Glutamatergic neuron (in vitro differentiated cells): ENCODE measurements around the gene GSTO2. TPM values are rescaled to one million over a fixed set of nuclear protein-coding genes. Genes with fewer than 3 reads are reported as not detected.

Experiments
- DNase-seq: peaks from one replicate; pipeline ENCODE4 v3.0.0; 2022
- H3K27ac Mint-ChIP-seq: one replicate; pipeline ENCODE4 v1.8.0; 2020; ENCODE audit warnings: mild to moderate bottlenecking, mixed read lengths, inconsistent platforms; ENCODE audit not compliant: unreplicated experiment
- H3K27me3 Mint-ChIP-seq: one replicate; pipeline ENCODE4 v1.8.0; 2020; ENCODE audit warnings: mild to moderate bottlenecking, moderate library complexity, mixed read lengths, inconsistent platforms; ENCODE audit not compliant: unreplicated experiment
- H3K36me3 Mint-ChIP-seq: one replicate; pipeline ENCODE4 v1.8.0; 2020; ENCODE audit warnings: mild to moderate bottlenecking, mixed read lengths, inconsistent platforms; ENCODE audit not compliant: unreplicated experiment
- H3K4me1 Mint-ChIP-seq: one replicate; pipeline ENCODE4 v1.8.0; 2020; ENCODE audit warnings: mild to moderate bottlenecking, low read depth, mixed read lengths, inconsistent platforms; ENCODE audit not compliant: unreplicated experiment
- H3K4me3 Mint-ChIP-seq: one replicate; pipeline ENCODE4 v1.8.0; 2020; ENCODE audit warnings: mild to moderate bottlenecking, mixed read lengths, inconsistent platforms; ENCODE audit not compliant: unreplicated experiment
- H3K9me3 Mint-ChIP-seq: one replicate; pipeline ENCODE4 v1.8.0; 2020; ENCODE audit warnings: mild to moderate bottlenecking, moderate library complexity, mixed read lengths, inconsistent platforms; ENCODE audit not compliant: unreplicated experiment
- CTCF ChIP-seq: fragments of 200-600 bp; sonication (generic); IDR thresholded peaks from one replicate; pipeline ENCODE4 v1.5.0; 2021; ENCODE audit not compliant: partially characterized antibody, unreplicated experiment
- total RNA-seq: library from RNA; stranded (reverse); fragmentation: NEBNext Ultra II Directional; extraction: Animal tissue kit (Norgen Biotek cat#: 25700); gene quantifications from one replicate; pipeline ENCODE4 v1.2.1, GENCODE V29; 2021; ENCODE audit not compliant: unreplicated experiment

The GSTO2 gene
- total RNA-seq, 1 donor from 2014 or later: 2.0 TPM

- DNase-seq: no peak
- peaks cover 4% of the 10 kb centered on the region for H3K36me3 Mint-ChIP-seq
- no peak overlapping the region for H3K4me3 Mint-ChIP-seq
- peaks cover 2% of the 10 kb centered on the region for H3K4me1 Mint-ChIP-seq
- no peaks in the 10 kb centered on the region for H3K9me3 Mint-ChIP-seq
- no peak for TF ChIP-seq CTCF
- no peak overlapping the region for H3K27ac Mint-ChIP-seq
- H3K27me3 Mint-ChIP-seq: no peaks in the 10 kb centered on the region
These were observed 8.8 kb downstream of the GSTO2 start for GRCh38 chr10:104277785-104278184.

- no peak for DNase-seq
- peaks cover 2% of the 10 kb centered on the region for H3K4me1 Mint-ChIP-seq
- no peak overlapping the region for H3K27ac Mint-ChIP-seq
- peaks cover 4% of the 10 kb centered on the region for H3K36me3 Mint-ChIP-seq
- no peak overlapping the region for H3K4me3 Mint-ChIP-seq
- H3K9me3 Mint-ChIP-seq: no peaks in the 10 kb centered on the region
- H3K27me3 Mint-ChIP-seq: no peaks in the 10 kb centered on the region
- TF ChIP-seq CTCF: no peak
These were observed 10.7 kb downstream of the GSTO2 start for GRCh38 chr10:104279550-104280259.

- Mint-ChIP-seq H3K36me3 (peaks cover 4% of the 10 kb centered on the region), H3K27ac (no peak overlapping the region), H3K4me1 (peaks cover 2% of the 10 kb centered on the region), H3K9me3 (no peaks in the 10 kb centered on the region), H3K4me3 (peak overlapping the region; percentile 32), H3K27me3 (no peaks in the 10 kb centered on the region)
- no peak for TF ChIP-seq CTCF
- no peak for DNase-seq
These were observed 12.7 kb downstream of the GSTO2 start for GRCh38 chr10:104281694-104282093.

GRCh38 chr10:104284846-104285245 is 15.9 kb downstream of the GSTO2 start:
- Mint-ChIP-seq H3K4me3 (no peak overlapping the region), H3K9me3 (no peaks in the 10 kb centered on the region), H3K36me3 (peaks cover 4% of the 10 kb centered on the region), H3K4me1 (peaks cover 2% of the 10 kb centered on the region), H3K27me3 (no peaks in the 10 kb centered on the region), H3K27ac (no peak overlapping the region)
- no peak for DNase-seq
- peak; percentile 8 for TF ChIP-seq CTCF

GRCh38 chr10:104286939-104287338 is 18.0 kb downstream of the GSTO2 start:
- no peak for TF ChIP-seq CTCF
- no peak for DNase-seq
- H3K27ac Mint-ChIP-seq: no peak overlapping the region
- H3K36me3 Mint-ChIP-seq: no peaks in the 10 kb centered on the region
- no peaks in the 10 kb centered on the region for H3K4me1 Mint-ChIP-seq
- H3K4me3 Mint-ChIP-seq: no peak overlapping the region
- no peaks in the 10 kb centered on the region for H3K9me3 Mint-ChIP-seq
- H3K27me3 Mint-ChIP-seq: peaks cover 2% of the 10 kb centered on the region
